Esophagus muscularis mucosa (tissue), 4 donors: ENCODE measurements around the gene FTCD.

Source experiments
- CTCF ChIP-seq, 3 experiments: fragments of 200-600 bp in 2 of 3; fragments of 450-650 bp in 1 of 3; sonication (generic) in 2 of 3; IDR thresholded peaks; one replicate each; pipeline ENCODE4 v1.5.1; 2017 to 2019; ENCODE audit warnings: antibody characterized with exemption in 3 of 3, mild to moderate bottlenecking in 2 of 3, moderate library complexity in 1 of 3
- EP300 ChIP-seq: sonication (generic); formaldehyde crosslinking; IDR thresholded peaks from one replicate; pipeline ENCODE4 v1.6.1; 2017; ENCODE audit warnings: antibody characterized with exemption
- POLR2A ChIP-seq: fragments of 450-650 bp; IDR thresholded peaks from one replicate; pipeline ENCODE4 v1.6.1; 2017; ENCODE audit warnings: antibody characterized with exemption, moderate library complexity, mild to moderate bottlenecking, low read depth

- no peak for TF ChIP-seq CTCF (IDR thresholded peaks at IDR 0.05)
- no peak for TF ChIP-seq EP300
- no peak for TF ChIP-seq POLR2A
Observed at GRCh38 chr21:46202592-46203202, 47.3 kb upstream of the FTCD start.
